Thymus (tissue), 11 donors: ENCODE results near the gene TPTE2. TPM values are rescaled to one million over a fixed set of nuclear protein-coding genes. Genes with fewer than 3 reads are reported as not detected.

Experiments
- DNase-seq, 9 donors: peaks; one replicate each; pipeline ENCODE4 v3.0.0-alpha.2; 2013; ENCODE audit warnings: low spot score in 9 of 9, low read depth in 6 of 9, missing footprints in 1 of 9
- H3K27ac ChIP-seq, 2 donors: one replicate each; pipeline ENCODE4 v1.5.1; 2013; ENCODE audit warnings: control low read depth in 1 of 2, low read depth in 1 of 2, low read length in 1 of 2, mild to moderate bottlenecking in 1 of 2, moderate library complexity in 1 of 2
- H3K27me3 ChIP-seq, 2 donors: one replicate each; pipeline ENCODE4 v1.5.1; 2013; ENCODE audit warnings: low read length in 1 of 2; ENCODE audit not compliant: control insufficient read depth in 2 of 2, insufficient read depth in 1 of 2
- H3K36me3 ChIP-seq, 2 donors: one replicate each; pipeline ENCODE4 v1.5.1; 2013; ENCODE audit warnings: low read length in 1 of 2, mild to moderate bottlenecking in 1 of 2, moderate library complexity in 1 of 2; ENCODE audit not compliant: control insufficient read depth in 2 of 2, insufficient read depth in 2 of 2
- H3K4me1 ChIP-seq, 2 donors: one replicate each; pipeline ENCODE4 v1.5.1; 2013; ENCODE audit warnings: low read length in 2 of 2; ENCODE audit not compliant: control insufficient read depth in 2 of 2, insufficient read depth in 2 of 2
- H3K4me3 ChIP-seq, 2 donors: one replicate each; pipeline ENCODE4 v1.5.1; 2013; ENCODE audit warnings: low read length in 2 of 2, control low read depth in 1 of 2, mild to moderate bottlenecking in 1 of 2
- H3K9me3 ChIP-seq, 2 donors: one replicate each; pipeline ENCODE4 v1.5.1; 2013; ENCODE audit warnings: low read length in 1 of 2, mild to moderate bottlenecking in 1 of 2; ENCODE audit not compliant: control insufficient read depth in 2 of 2, insufficient read depth in 1 of 2
- WGBS: extraction: QIAGEN DNeasy Blood & Tissue Kit; methylation state at CpG from one replicate; pipeline ENCODE4 v1.1.7; 2013; 5-methylcytosine and 5-hydroxymethylcytosine counted together
- polyA plus RNA-seq: library from polyadenylated mRNA; stranded (reverse); fragments of 200-250 nt; gene quantifications from one replicate; pipeline ENCODE4 v1.2.3, GENCODE V29; 2013
- total RNA-seq: library from RNA; stranded (reverse); fragments of 120-200 nt; gene quantifications from one replicate; pipeline ENCODE4 v1.2.4, GENCODE V29; 2013
- donor health status: healthy.

TPTE2 gene
- total and polyA plus RNA-seq, 2 donors = 0.05 to 0.34 TPM

DNA sequence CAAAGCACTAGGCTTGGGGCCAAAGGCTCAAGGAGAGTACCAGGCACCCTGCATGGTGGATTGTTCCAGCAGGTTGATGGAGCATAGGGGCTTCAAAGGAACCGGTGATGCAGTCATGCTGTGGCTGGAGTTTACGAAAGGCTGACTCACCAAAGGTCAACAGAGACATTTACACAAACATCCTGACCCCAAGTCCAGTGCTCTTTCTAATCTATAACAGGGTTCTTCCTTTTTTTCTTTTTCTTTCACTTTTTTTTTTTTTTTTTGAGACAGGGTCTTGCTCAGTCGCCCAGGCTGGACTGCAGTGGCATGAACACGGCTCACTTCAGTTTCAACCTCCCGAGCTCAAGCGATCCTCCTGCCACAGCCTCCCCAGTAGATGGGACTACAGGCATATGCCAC, 35.6 kb upstream of the TPTE2 start:
- H3K36me3 ChIP-seq = no peaks in the 10 kb centered on the region
- H3K4me3 ChIP-seq = no peak overlapping the region
- WGBS = 97% methylated on average over 6 of the region's 6 CpGs
- no peak for DNase-seq
- H3K4me1 ChIP-seq = peaks cover 0 to 4% of the 10 kb centered on the region in 2 donors
- no peak overlapping the region for H3K27ac ChIP-seq
- no peaks in the 10 kb centered on the region for H3K9me3 ChIP-seq
- H3K27me3 ChIP-seq = peaks cover 6 to 10% of the 10 kb centered on the region in 2 donors

DNA sequence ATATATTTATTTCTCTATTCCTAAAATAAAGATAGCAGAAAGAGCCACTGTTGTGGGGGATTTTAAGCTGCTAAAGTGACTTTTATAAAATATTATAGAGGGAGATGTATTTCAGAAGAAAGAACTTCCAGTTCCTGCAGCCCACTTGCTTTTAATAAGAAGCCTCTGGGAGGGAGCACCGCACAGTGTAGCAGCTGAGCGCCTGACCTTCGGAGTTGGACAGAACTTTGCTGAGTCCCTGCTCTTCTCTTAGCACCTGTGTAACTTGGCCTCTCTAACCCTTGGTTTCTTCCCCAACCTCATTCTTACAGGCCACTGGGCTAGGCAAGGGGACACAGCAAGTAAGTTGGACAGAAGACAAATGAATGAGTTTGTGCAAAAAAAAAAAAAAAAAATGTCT, 34.8 kb upstream of the TPTE2 start:
- H3K27ac ChIP-seq = no peak overlapping the region
- 97% methylated on average over 3 of the region's 3 CpGs for WGBS
- no peaks in the 10 kb centered on the region for H3K4me1 ChIP-seq
- peaks cover 0 to 1% of the 10 kb centered on the region in 2 donors for H3K27me3 ChIP-seq
- no peak for DNase-seq
- H3K36me3 ChIP-seq = no peaks in the 10 kb centered on the region
- no peak overlapping the region for H3K4me3 ChIP-seq
- H3K9me3 ChIP-seq = no peaks in the 10 kb centered on the region

DNA sequence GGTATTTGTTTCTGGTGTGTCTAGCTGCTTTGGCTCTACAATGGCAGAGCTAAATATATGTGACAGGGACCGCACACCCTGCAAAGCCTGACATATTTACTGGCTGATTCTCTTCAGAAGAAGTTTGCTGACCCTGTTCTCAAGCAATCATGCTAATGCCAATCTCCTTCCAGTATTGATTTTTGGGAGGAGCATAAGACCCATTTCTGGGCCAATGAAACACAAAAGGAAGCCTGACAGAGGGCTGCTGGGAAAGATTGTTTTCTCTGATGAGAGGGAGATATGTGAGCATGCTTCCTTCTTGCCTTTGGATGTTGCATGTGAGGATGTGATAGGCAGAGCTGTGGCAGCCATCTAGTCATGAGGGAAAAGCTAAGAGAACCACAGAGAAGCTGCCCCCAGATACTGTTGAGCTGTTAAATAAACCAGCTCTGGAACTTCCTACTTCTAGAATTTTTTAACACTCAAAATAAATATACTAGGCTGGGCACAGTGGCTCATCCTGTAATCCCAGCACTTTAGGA, 31.4 kb upstream of the TPTE2 start:
- no peaks in the 10 kb centered on the region for H3K36me3 ChIP-seq
- H3K4me1 ChIP-seq = no peaks in the 10 kb centered on the region
- 96% methylated on average over 1 of the region's 1 CpG for WGBS
- H3K9me3 ChIP-seq = no peaks in the 10 kb centered on the region
- H3K27ac ChIP-seq = no peak overlapping the region
- H3K4me3 ChIP-seq = no peak overlapping the region
- H3K27me3 ChIP-seq = no peaks in the 10 kb centered on the region
- no peak for DNase-seq

DNA sequence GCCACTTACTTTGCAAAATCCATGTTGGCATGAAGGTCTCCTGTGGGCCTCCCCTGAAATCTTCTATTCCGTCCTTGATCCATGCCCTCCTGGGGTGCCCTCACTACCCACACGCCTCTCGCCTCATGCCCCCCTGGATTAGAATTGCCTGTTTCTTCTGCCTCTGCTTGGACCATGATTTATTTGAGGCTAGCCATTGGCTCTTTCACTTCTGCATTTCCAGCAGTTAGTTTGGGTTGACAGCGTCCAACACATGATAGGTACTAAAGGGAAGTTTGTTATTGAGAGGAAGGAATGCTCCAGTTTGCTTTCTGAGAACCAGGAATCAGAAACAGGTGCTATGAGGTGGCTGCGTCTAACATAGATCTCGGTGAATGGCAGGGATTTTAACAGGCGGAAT, 30.5 kb upstream of the TPTE2 start:
- H3K9me3 ChIP-seq = no peaks in the 10 kb centered on the region
- no peaks in the 10 kb centered on the region for H3K4me1 ChIP-seq
- H3K36me3 ChIP-seq = no peaks in the 10 kb centered on the region
- 72% methylated on average over 7 of the region's 7 CpGs for WGBS
- H3K27ac ChIP-seq = no peak overlapping the region
- H3K27me3 ChIP-seq = no peaks in the 10 kb centered on the region
- no peak for DNase-seq
- no peak overlapping the region for H3K4me3 ChIP-seq

DNA sequence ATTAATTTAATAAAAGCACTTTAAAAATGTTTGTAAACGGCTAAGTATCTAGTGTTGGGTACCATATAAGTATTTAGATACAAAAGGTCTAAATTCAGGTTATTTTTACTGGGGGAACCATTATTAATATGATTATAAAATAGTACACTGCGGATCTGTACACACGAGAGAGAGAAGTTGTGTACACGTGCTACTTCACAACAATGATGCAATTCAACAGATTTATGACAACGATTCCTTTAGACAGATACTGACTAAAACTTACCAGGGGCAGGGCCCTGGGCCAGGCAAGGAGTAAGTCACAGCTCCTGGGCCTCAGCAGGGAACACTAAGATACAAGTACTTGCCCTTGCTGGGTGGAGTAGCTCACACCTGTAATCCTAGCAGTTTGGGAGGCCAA, 29.1 kb upstream of the TPTE2 start:
- Histone ChIP-seq H3K27me3 (no peaks in the 10 kb centered on the region), H3K4me1 (peaks cover 2 to 3% of the 10 kb centered on the region in 2 donors), H3K9me3 (peaks cover 0 to 8% of the 10 kb centered on the region in 2 donors), H3K27ac (no peak overlapping the region), H3K36me3 (no peaks in the 10 kb centered on the region), H3K4me3 (no peak overlapping the region)
- no peak for DNase-seq
- 94% methylated on average over 5 of the region's 5 CpGs for WGBS

DNA sequence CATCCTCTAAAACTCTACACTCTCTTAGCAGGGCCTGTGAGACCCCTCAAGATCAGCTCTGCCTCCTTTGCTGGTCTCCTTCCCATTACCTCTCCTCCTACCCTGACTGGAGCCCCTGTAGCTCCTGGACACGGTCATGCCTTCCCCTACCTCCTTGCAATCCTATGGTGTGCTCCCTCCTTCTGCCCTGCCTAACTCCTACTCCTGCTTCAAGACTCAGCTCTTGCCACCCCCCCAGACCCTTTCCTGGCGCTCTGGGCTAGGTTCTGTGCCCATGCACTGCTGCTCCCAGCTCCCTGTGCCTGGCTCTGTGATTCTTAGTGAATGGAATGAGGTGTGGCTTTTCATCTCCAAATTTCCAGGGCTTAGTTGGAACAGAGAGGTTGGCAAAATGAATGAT, 28.0 kb upstream of the TPTE2 start:
- no peaks in the 10 kb centered on the region for H3K36me3 ChIP-seq
- peaks cover 2 to 3% of the 10 kb centered on the region in 2 donors for H3K4me1 ChIP-seq
- WGBS = 88% methylated on average over 2 of the region's 2 CpGs
- no peaks in the 10 kb centered on the region for H3K27me3 ChIP-seq
- no peak overlapping the region for H3K4me3 ChIP-seq
- peaks cover 0 to 8% of the 10 kb centered on the region in 2 donors for H3K9me3 ChIP-seq
- no peak overlapping the region for H3K27ac ChIP-seq
- no peak for DNase-seq

DNA sequence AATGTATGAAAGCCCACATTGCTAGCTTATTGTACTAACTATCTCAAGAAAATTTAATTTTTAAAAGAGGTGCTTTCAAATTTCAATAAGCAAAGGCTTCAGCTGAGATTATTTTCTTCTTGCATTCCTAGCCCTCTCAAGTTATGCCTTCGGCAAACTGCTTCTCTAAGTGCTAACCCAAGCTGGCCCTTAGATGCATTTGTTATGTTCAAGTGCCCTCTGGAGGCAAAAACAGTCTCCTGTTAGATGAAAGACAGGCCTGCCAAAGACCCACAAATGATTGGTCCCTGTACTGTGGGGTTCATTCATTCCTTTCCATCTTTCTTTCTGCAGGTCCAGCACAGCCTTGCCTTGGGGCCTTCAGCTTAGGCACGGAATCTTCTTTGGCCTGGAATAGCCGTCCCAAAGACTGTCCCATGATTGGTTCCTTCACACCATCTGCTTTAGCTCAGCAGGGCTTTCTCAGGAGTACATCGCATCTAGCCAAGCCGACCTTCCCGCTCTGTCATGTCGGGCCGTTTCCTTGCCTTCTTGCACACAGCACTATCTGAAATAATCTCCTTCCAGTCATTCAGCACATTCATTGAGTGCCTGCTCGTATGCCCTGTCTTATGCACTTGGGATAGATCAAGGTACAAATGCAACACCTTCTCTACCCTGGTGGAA, 26.4 kb upstream of the TPTE2 start:
- Histone ChIP-seq H3K4me1 (peaks cover 2 to 3% of the 10 kb centered on the region in 2 donors), H3K4me3 (no peak overlapping the region), H3K36me3 (no peaks in the 10 kb centered on the region), H3K9me3 (peaks cover 0 to 8% of the 10 kb centered on the region in 2 donors), H3K27ac (no peak overlapping the region), H3K27me3 (no peaks in the 10 kb centered on the region)
- DNase-seq = peak in 1 of 9 donors; percentile 7
- WGBS = 83% methylated on average over 9 of the region's 9 CpGs

DNA sequence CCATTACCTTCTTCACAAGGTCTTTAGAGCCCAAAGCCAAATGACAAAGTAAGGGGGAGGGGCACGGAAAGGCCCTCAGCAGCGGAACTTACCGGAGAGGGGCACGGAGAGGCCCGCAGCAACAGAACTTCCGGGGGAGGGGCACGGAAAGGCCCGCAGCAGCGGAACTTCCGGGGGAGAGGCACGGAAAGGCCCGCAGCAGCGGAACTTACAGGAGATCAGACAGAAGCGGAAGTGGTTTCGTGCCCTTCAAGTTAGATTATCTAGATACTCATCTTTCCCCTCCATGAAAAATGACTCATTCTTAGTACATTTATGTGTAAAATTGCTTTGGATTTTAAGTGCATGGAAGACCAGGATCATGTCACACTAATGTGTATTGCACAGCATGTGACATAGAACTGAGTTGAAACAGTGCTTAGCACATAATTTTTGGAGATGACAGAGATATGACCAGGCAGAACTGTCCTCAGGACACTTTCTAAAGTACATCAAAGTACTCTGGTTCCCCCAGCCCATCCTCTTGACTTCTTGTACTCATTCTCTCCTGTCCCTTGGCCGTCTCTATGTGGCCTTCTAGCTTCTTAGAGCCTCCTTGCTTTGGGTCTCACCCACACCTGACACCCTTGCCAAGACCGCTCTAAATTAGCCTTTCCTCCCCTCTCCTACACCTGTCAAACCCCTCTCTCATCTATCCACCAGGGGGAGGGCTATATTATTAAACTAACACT, 25.7 kb upstream of the TPTE2 start:
- Histone ChIP-seq H3K27me3 (no peaks in the 10 kb centered on the region), H3K4me3 (peak overlapping the region; percentile 30 to 34), H3K9me3 (peaks cover 0 to 8% of the 10 kb centered on the region in 2 donors), H3K4me1 (peaks cover 2 to 3% of the 10 kb centered on the region in 2 donors), H3K36me3 (no peaks in the 10 kb centered on the region), H3K27ac (peak overlapping the region in 1 of 2 donors; percentile 26)
- DNase-seq = peak in 7 of 9 donors; percentile 11 to 68 (median 40)
- whole genome bisulfite sequencing = 13% methylated on average over 17 of the region's 17 CpGs

DNA sequence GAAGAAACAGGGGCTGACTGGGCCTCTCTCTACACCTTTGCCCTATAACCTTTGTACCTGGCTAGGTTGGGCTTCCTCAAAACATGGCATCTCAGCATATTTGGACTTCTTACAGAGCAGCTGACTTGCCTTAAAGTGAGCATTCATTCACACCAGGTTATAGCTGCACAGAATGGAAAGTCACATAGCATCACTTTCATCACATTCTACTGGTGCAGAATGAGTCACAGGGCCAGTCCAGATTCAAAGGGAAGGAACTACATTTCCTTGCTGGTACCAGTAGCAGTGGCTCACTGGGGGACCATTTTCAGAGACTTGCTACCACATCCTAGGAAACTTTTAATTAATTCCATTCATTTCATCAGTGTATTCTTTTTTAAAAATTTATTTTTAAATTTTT, 20.3 kb upstream of the TPTE2 start:
- no peak for DNase-seq
- H3K9me3 ChIP-seq = peaks cover 0 to 7% of the 10 kb centered on the region in 2 donors
- no peak overlapping the region for H3K27ac ChIP-seq
- H3K4me1 ChIP-seq = peaks cover under 1 to 1% of the 10 kb centered on the region in 2 donors
- no peaks in the 10 kb centered on the region for H3K27me3 ChIP-seq
- H3K36me3 ChIP-seq = no peaks in the 10 kb centered on the region
- H3K4me3 ChIP-seq = no peak overlapping the region
